Tibial nerve (tissue), 3 donors: ENCODE measurements around the gene PHF21B.

Experiments used
- CTCF ChIP-seq, 5 experiments: fragments of 200-600 bp in 3 of 5; fragments of 450-650 bp in 2 of 5; sonication (generic) in 3 of 5; IDR thresholded peaks; one replicate each; pipeline ENCODE4 v1.5.1; 2016 to 2019; ENCODE audit warnings: antibody characterized with exemption in 5 of 5, mild to moderate bottlenecking in 3 of 5, moderate library complexity in 2 of 5
- POLR2A ChIP-seq, 2 donors: fragments of 450-650 bp; IDR thresholded peaks; one replicate each; pipeline ENCODE4 v1.6.1; 2017; ENCODE audit warnings: antibody characterized with exemption in 2 of 2, mild to moderate bottlenecking in 2 of 2, moderate library complexity in 2 of 2

DNA sequence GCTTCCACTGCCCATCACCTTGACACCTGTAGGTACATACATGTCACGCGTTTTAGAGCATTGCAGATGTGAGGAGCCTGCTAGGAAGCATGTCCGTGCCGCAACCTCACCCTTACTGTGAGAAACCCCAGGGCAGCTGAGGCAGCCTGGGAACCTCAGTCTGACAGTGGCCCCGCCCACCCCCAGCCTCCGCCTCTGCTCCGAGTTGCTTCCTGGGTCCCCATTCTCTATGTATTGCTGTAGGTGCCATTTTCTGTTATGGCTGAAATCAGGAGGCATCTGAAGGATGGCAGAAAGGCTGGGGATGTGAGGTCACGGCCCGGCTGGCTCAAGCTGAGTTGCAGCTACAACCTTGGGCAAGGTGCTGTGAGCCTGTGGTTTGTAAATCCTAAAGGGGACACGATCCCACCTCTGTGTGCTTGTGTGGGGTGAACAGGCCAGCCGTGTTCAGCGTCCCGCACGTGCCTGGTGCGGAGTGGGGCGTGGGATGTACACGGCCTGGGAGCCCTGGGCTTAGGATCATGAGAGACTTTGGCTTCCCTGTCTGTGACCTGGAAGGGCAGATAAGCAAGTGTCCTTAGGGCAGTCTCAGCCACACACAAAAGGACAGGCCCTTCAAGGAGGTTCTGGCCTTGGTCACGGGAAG is 102.7 kb downstream of the PHF21B start:
- no peak for TF ChIP-seq CTCF (IDR thresholded peaks at IDR 0.05)
- no peak for TF ChIP-seq POLR2A (IDR thresholded peaks at IDR 0.05)
